Endothelial cell of umbilical vein (primary cell): ENCODE measurements around the gene MORN5. TPM values are rescaled to one million over a fixed set of nuclear protein-coding genes. Genes with fewer than 3 reads are reported as not detected.

ENCODE experiments used
- BruUV-seq: library from RNA; stranded (reverse); fragments of 400-500 nt; replicated peaks from 2 replicates; lab custom pipeline; 2021; lab: Mats Ljungman, UMichigan
- CTCF ChIA-PET: fragments of 300-600, 350-600 bp; sonication (Branson Sonifier 250); formaldehyde crosslinking; loops from one replicate; lab custom pipeline; 2021; ENCODE audit warnings: antibody characterized with exemption, inconsistent platforms; lab: Charles Lee
- POLR2A ChIA-PET: fragments of 300-600, 350-600 bp; sonication (Branson Sonifier 250); formaldehyde crosslinking; loops from one replicate; lab custom pipeline; 2021; ENCODE audit warnings: antibody characterized with exemption, inconsistent platforms; lab: Charles Lee
- DNase-seq: peaks from one replicate; pipeline ENCODE4 v3.0.0-alpha.2; 2011; ENCODE audit warnings: low read depth, low spot score
- FAIRE-seq: peaks from 2 replicates; lab custom pipeline; 2011; peaks lifted over from hg19 to GRCh38; lab: Jason Lieb, UNC
- H2AFZ ChIP-seq: 2 replicates; pipeline ENCODE4 v1.6.0; 2012; ENCODE audit warnings: low read depth, low read length, control low read depth, inconsistent platforms
- H3K27ac ChIP-seq: 2 replicates; pipeline ENCODE4 v1.5.1; 2011; ENCODE audit warnings: low read depth, mild to moderate bottlenecking, control low read depth, low read length, moderate library complexity; ENCODE audit not compliant: insufficient read depth
- H3K27me3 ChIP-seq, 2 experiments: 2 replicates each; pipeline versions ENCODE4 v1.6.0 to v1.6.1; 2011; ENCODE audit warnings: low read length in 2 of 2, mixed read lengths in 1 of 2; ENCODE audit not compliant: control insufficient read depth in 2 of 2, insufficient read depth in 2 of 2
- H3K36me3 ChIP-seq, 2 experiments: 2 replicates in 1 of 2; 3 replicates in 1 of 2; pipeline ENCODE4 v1.5.1; 2011; ENCODE audit warnings: low read length in 2 of 2, mild to moderate bottlenecking in 1 of 2, moderate library complexity in 1 of 2; ENCODE audit not compliant: control insufficient read depth in 2 of 2, insufficient read depth in 2 of 2; ENCODE audit errors: extremely low read depth in 1 of 2
- H3K4me1 ChIP-seq: 3 replicates; pipeline ENCODE4 v1.5.1; 2011; ENCODE audit warnings: mild to moderate bottlenecking, low read length; ENCODE audit not compliant: control insufficient read depth, insufficient read depth; ENCODE audit errors: extremely low read depth
- H3K4me2 ChIP-seq: 2 replicates; pipeline ENCODE4 v1.6.1; 2011; ENCODE audit warnings: low read length, control low read depth, mixed read lengths; ENCODE audit not compliant: insufficient read depth
- H3K4me3 ChIP-seq, 3 experiments: fragments of 200-600 bp in 1 of 3; sonication (generic), shearing (Covaris generic) in 1 of 3; replicated peaks in 1 of 3; 2 replicates each; pipeline ENCODE4 v1.5.1; 2011 to 2016; ENCODE audit warnings: control low read depth in 3 of 3, low read length in 3 of 3, mild to moderate bottlenecking in 2 of 3, inconsistent platforms in 1 of 3, low read depth in 1 of 3, moderate library complexity in 1 of 3; ENCODE audit not compliant: insufficient read depth in 1 of 3
- H3K79me2 ChIP-seq: 2 replicates; pipeline ENCODE4 v1.6.0; 2012; ENCODE audit warnings: low read length, inconsistent platforms; ENCODE audit not compliant: control insufficient read depth, insufficient read depth
- H3K9ac ChIP-seq: replicated peaks from 2 replicates; pipeline ENCODE3; 2011; ENCODE audit warnings: low read length, control low read depth; ENCODE audit not compliant: insufficient read depth; ENCODE audit errors: extremely low read depth
- H3K9me1 ChIP-seq: replicated peaks from 3 replicates; pipeline ENCODE4 v1.6.0; 2011; ENCODE audit warnings: mild to moderate bottlenecking, low read length; ENCODE audit not compliant: control insufficient read depth, insufficient read depth; ENCODE audit errors: extremely low read depth
- H3K9me3 ChIP-seq: replicated peaks from 2 replicates; pipeline ENCODE4 v1.5.1; 2012; ENCODE audit warnings: low read length, inconsistent platforms; ENCODE audit not compliant: control insufficient read depth, insufficient read depth
- H4K20me1 ChIP-seq: replicated peaks from 2 replicates; pipeline ENCODE3; 2011; ENCODE audit warnings: mild to moderate bottlenecking, low read length; ENCODE audit not compliant: control insufficient read depth, insufficient read depth; ENCODE audit errors: extremely low read depth
- GATA2 ChIP-seq: IDR thresholded peaks from 2 replicates; pipeline ENCODE4 v1.7.0; 2011; ENCODE audit warnings: low read depth, mild to moderate bottlenecking, moderate library complexity, mixed read lengths, low read length; ENCODE audit not compliant: insufficient read length, insufficient read depth
- JUN ChIP-seq: IDR thresholded peaks from 2 replicates; pipeline ENCODE4 v1.6.1; 2011; ENCODE audit warnings: borderline replicate concordance, low read depth; ENCODE audit not compliant: insufficient read length, insufficient read depth
- MYC ChIP-seq: IDR thresholded peaks from one replicate; pipeline ENCODE4 v1.6.1; 2011; ENCODE audit warnings: mild to moderate bottlenecking, low read depth, low read length
- POLR2A ChIP-seq: IDR thresholded peaks from 2 replicates; pipeline ENCODE4 v1.6.1; 2012; ENCODE audit warnings: low read depth, mild to moderate bottlenecking, control low read depth, low read length
- POLR2AphosphoS5 ChIP-seq: IDR thresholded peaks from 2 replicates; pipeline ENCODE4 v1.6.1; 2012; ENCODE audit warnings: low read depth, mild to moderate bottlenecking, control low read depth, low read length, moderate library complexity; ENCODE audit not compliant: insufficient read depth
- dilution Hi-C: fragments of 300-500 bp; cut with MboI; formaldehyde crosslinking; loops from one replicate; pipeline ENCODE4 v1.15.0; 2019; ENCODE audit warnings: low sequenced_read_pairs; ENCODE audit not compliant: extremely low pct_ligation_motif_present
- intact Hi-C: fragments of 100-400 bp; cut with micrococcal nuclease; formaldehyde crosslinking; loops from one replicate; pipeline ENCODE4 v1.10.0; 2022
- polyA plus RNA-seq, 4 experiments: library from polyadenylated mRNA; depleted of rRNA in 3 of 4; stranded (reverse) in 3 of 4; unstranded in 1 of 4; fragments of >200 nt; gene quantifications; 2 replicates each; pipeline versions ENCODE4 v1.2.1 to v1.2.3, GENCODE V29; 2011 to 2012; ENCODE audit warnings: missing spikeins in 1 of 4
- total RNA-seq: library from RNA; stranded (reverse); gene quantifications from 2 replicates; pipeline ENCODE4 v1.2.3, GENCODE V29; 2021

The MORN5 gene
- total and polyA plus RNA-seq, 2 donors (not counting 3 experiments of a cell fraction or from before 2014, with no cell fraction given): not detected

- FAIRE-seq: no peak
- Histone ChIP-seq H3K27me3 (peaks cover 3 to 13% of the 10 kb centered on the region in 2 experiments), H3K36me3 (no peaks in the 10 kb centered on the region), H3K4me3 (no peak overlapping the region), H4K20me1 (no peaks in the 10 kb centered on the region), H3K4me1 (no peaks in the 10 kb centered on the region), H3K4me2 (no peak overlapping the region), H3K9me1 (no peaks in the 10 kb centered on the region), H3K9ac (no peak overlapping the region), H2AFZ (no peak overlapping the region), H3K79me2 (no peaks in the 10 kb centered on the region), H3K27ac (no peak overlapping the region), H3K9me3 (no peaks in the 10 kb centered on the region)
- no TSS peak for BruUV-seq
- dilution Hi-C loops (no loop called here), intact Hi-C loops (no loop called here)
- ChIA-PET POLR2A (no interaction called here), CTCF (interaction anchor here (1.1 kb wide), 1 partner anchor 69 kb away, joined by 3 read pairs; no protein-coding TSS in a partner anchor)
- TF ChIP-seq MYC: no peak
- TF ChIP-seq GATA2: no peak
- TF ChIP-seq JUN: no peak
- TF ChIP-seq POLR2AphosphoS5: no peak
- TF ChIP-seq POLR2A: no peak
- DNase-seq: no peak
These were observed 33.9 kb downstream of the MORN5 start for GRCh38 chr9:122193651-122194050.

DNA sequence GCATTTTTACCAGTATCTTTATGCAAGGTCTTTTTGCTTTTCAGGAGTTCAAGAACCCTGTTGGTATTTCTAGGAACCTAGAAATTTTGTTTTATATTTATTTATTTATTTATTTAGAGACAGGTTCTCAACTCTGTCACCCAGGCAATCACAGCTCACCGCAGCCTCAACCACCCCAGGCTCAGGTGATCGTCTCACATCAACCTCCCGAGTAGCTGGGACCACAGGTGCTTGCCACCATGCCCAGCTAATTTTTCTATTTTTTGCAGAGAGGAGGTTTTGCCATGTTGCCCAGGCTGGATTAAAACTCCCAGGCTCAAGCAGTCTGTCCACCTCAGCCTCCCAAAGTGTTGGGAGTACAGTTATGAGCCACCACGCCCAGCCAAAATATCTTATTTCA is 36.2 kb downstream of the MORN5 start:
- dilution Hi-C loops (no loop called here), intact Hi-C loops (no loop called here)
- no peak for FAIRE-seq
- Histone ChIP-seq H2AFZ (no peak overlapping the region), H3K27me3 (peaks cover 3 to 13% of the 10 kb centered on the region in 2 experiments), H3K36me3 (no peaks in the 10 kb centered on the region), H3K9me3 (no peaks in the 10 kb centered on the region), H4K20me1 (no peaks in the 10 kb centered on the region), H3K9ac (no peak overlapping the region), H3K4me3 (no peak overlapping the region), H3K27ac (no peak overlapping the region), H3K4me1 (no peaks in the 10 kb centered on the region), H3K9me1 (no peaks in the 10 kb centered on the region), H3K79me2 (no peaks in the 10 kb centered on the region), H3K4me2 (no peak overlapping the region)
- ChIA-PET POLR2A (no interaction called here), CTCF (no interaction called here)
- BruUV-seq: no TSS peak
- no peak for DNase-seq
- TF ChIP-seq MYC: no peak
- TF ChIP-seq GATA2: no peak
